GM12892 (cell line): ENCODE measurements around the gene ANAPC2.

Source experiments
- POLR2A ChIP-seq: IDR thresholded peaks from 2 replicates; pipeline ENCODE4 v1.6.1; 2011; ENCODE audit warnings: low read depth, low read length, control low read depth
- POLR2AphosphoS5 ChIP-seq: IDR thresholded peaks from 2 replicates; pipeline ENCODE4 v1.6.1; 2011; ENCODE audit warnings: low read depth, low read length, control low read depth
- TAF1 ChIP-seq: IDR thresholded peaks from 2 replicates; pipeline ENCODE4 v1.6.1; 2011; ENCODE audit warnings: low read depth, mild to moderate bottlenecking, control low read depth, low read length, borderline replicate concordance

DNA sequence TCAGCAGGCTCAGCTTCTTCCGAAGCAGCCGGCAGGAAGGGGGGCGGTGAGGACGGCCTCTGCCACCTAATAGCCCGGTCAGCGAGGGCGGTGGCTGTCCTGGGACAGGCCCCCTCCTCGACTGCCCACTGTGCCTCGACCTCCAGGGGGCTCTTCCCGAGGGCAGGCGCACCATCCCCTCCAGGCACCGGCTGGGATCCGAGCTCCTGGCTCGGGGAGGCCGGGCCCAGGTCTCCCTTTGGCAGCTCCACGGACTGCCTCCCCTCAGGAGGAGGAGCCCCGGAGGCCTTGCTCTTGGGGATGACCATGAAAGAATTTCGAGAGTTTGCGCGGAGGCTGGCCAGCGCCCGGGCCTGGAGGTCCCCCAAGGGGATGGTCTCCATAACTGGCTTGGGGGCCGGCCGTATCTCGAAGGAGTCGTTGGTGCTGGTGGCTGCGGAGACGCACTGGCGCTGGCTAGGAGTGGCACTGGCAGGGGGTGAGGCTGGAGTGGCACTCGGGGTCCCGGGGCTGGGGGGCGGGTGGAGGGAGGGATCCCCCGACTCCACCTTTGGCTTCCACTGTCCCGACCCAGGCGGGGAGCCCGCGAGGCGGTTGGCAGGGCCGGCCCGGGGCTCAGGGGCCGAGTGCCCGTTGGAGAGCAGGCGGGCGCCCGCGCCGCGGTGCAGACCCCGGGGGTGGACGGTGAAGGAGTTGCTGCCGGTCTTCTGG, 11.2 kb upstream of the ANAPC2 start:
- TF ChIP-seq POLR2A, result no peak
- TF ChIP-seq TAF1, result no peak
- no peak for TF ChIP-seq POLR2AphosphoS5
